DMS53 (cell line): ENCODE results near the gene GUCY2D.
"Not testable (repeated sequence)": the region's sequence is repeated elsewhere in the genome, so short reads cannot be mapped to it uniquely, and the experiment has no call there.

Experiments used
- DNase-seq: peaks from one replicate; lab custom pipeline; 2025; lab: John Stamatoyannopoulos, UW

Gene GUCY2D

GRCh38 chr17:8044819-8045810 is 42.7 kb downstream of the GUCY2D start:
- no peak for DNase-seq

- DNase-seq = no peak
Observed at GRCh38 chr17:8046306-8046928, 44.0 kb downstream of the GUCY2D start.

- DNase-seq = no peak
Observed at GRCh38 chr17:8046929-8047768, 44.7 kb downstream of the GUCY2D start.

GRCh38 chr17:8047769-8048110 is 45.3 kb downstream of the GUCY2D start:
- DNase-seq = no peak

- no peak for DNase-seq
Observed at GRCh38 chr17:8048236-8048635, 45.8 kb downstream of the GUCY2D start.

GRCh38 chr17:8048736-8049135 is 46.3 kb downstream of the GUCY2D start:
- no peak for DNase-seq

GRCh38 chr17:8051831-8052230 is 49.4 kb downstream of the GUCY2D start:
- no peak for DNase-seq

GRCh38 chr17:8052256-8053252 is 50.1 kb downstream of the GUCY2D start:
- DNase-seq = no peak

GRCh38 chr17:8053600-8053999 is 51.2 kb downstream of the GUCY2D start:
- DNase-seq = no peak

- DNase-seq = no peak
Observed at GRCh38 chr17:8055851-8056231, 53.4 kb downstream of the GUCY2D start.

GRCh38 chr17:8056232-8056975 is 54.0 kb downstream of the GUCY2D start:
- peak; percentile 47 for DNase-seq

GRCh38 chr17:8056976-8057625 is 54.7 kb downstream of the GUCY2D start:
- peak; percentile 40 for DNase-seq

- peak; percentile 94 for DNase-seq
Observed at GRCh38 chr17:8057691-8058114, 55.3 kb downstream of the GUCY2D start.

- peak; percentile 24 for DNase-seq
Observed at GRCh38 chr17:8059131-8059530, 56.7 kb downstream of the GUCY2D start.

- peak; percentile 89 for DNase-seq
Observed at GRCh38 chr17:8060274-8060673, 57.9 kb downstream of the GUCY2D start.

- DNase-seq = not testable (repeated sequence)
Observed at GRCh38 chr17:8061851-8062250, 59.4 kb downstream of the GUCY2D start.

- DNase-seq = no peak
Observed at GRCh38 chr17:8062435-8062806, 60.0 kb downstream of the GUCY2D start.

GRCh38 chr17:8062807-8063483 is 60.5 kb downstream of the GUCY2D start:
- DNase-seq = no peak

GRCh38 chr17:8063761-8064534 is 61.5 kb downstream of the GUCY2D start:
- DNase-seq = no peak
